Stomach smooth muscle (tissue), 2 donors: ENCODE results near the gene KCNJ6.

ENCODE experiments used
- H3K27ac ChIP-seq: one replicate; pipeline ENCODE4 v1.7.0; 2013; ENCODE audit warnings: mild to moderate bottlenecking, low read length, inconsistent platforms
- H3K27me3 ChIP-seq, 2 donors: one replicate each; pipeline ENCODE4 v1.7.0; 2013; ENCODE audit warnings: low read length in 2 of 2; ENCODE audit not compliant: insufficient read depth in 2 of 2, control insufficient read depth in 1 of 2
- H3K36me3 ChIP-seq, 2 donors: one replicate each; pipeline ENCODE4 v1.7.0; 2013; ENCODE audit warnings: low read length in 2 of 2; ENCODE audit not compliant: control insufficient read depth in 2 of 2, insufficient read depth in 2 of 2
- H3K4me1 ChIP-seq: one replicate; pipeline ENCODE4 v1.7.0; 2013; ENCODE audit warnings: low read length; ENCODE audit not compliant: control insufficient read depth, insufficient read depth
- H3K4me3 ChIP-seq, 2 donors: one replicate each; pipeline ENCODE4 v1.7.0; 2013; ENCODE audit warnings: low read length in 2 of 2
- H3K9ac ChIP-seq, 2 donors: one replicate each; pipeline ENCODE4 v1.7.0; 2013; ENCODE audit warnings: low read length in 2 of 2, mild to moderate bottlenecking in 1 of 2
- H3K9me3 ChIP-seq, 2 donors: one replicate each; pipeline ENCODE4 v1.7.0; 2013; ENCODE audit warnings: low read length in 2 of 2; ENCODE audit not compliant: control insufficient read depth in 2 of 2
- donor health status: healthy.
- donor health status: Pancreatic carcinoma.

Gene KCNJ6

DNA sequence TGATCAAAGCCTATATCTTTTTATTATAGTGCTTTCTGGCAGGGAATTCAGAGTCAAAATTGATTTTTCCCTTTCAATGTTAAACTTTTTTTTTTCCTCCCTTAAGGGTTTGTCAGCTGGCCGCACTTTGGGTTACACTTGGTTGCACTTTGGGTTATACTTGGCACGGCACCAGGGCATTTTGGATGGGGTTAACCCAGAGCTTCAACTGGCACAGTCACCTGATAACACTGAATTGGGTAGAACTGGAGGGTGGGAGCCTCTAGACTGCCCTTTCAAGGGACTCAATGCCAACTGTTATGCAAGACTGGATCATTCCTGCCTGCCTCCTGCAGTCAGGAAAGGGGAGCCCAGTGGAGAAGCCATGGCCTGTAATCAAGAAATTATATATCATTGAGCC is 211.5 kb downstream of the KCNJ6 start:
- no peaks in the 10 kb centered on the region for H3K4me1 ChIP-seq
- peaks cover 0 to 2% of the 10 kb centered on the region in 2 donors for H3K27me3 ChIP-seq
- no peaks in the 10 kb centered on the region for H3K36me3 ChIP-seq
- H3K9me3 ChIP-seq: peaks cover 0 to 2% of the 10 kb centered on the region in 2 donors
- no peak overlapping the region for H3K4me3 ChIP-seq
- H3K27ac ChIP-seq: no peak overlapping the region
- H3K9ac ChIP-seq: no peak overlapping the region

- Histone ChIP-seq H3K4me1 (no peaks in the 10 kb centered on the region), H3K4me3 (no peak overlapping the region), H3K27me3 (peaks cover 0 to 2% of the 10 kb centered on the region in 2 donors), H3K9ac (no peak overlapping the region), H3K9me3 (peaks cover 0 to 2% of the 10 kb centered on the region in 2 donors), H3K27ac (no peak overlapping the region), H3K36me3 (no peaks in the 10 kb centered on the region)
These were observed 214.0 kb downstream of the KCNJ6 start for GRCh38 chr21:37702241-37702640.

DNA sequence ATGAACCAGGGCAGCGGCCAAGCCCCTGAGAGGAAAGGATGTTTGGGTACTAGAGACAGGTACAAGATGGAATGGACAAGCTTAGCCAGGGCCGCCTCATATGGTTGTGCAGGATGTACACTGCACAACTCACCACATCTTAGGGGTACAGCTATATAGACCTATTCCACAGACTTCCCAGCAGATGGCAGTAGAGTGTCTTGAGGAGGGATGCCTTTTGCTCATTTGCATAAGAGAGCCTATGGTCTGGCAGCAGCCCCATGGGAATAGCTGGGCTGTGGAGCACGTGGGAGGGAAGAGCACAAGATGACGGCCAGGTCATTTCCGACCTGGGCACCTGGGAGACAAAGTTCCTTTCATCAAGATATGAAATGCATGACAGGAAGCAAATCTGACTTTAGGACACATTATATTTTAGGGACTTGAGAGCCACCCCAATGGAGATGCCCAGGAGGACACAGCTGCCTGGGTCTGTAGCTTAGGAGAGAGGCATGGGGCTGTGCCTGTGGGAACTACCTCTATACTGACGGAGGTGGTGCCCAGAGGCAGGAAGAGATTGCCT is 215.5 kb downstream of the KCNJ6 start:
- Histone ChIP-seq H3K9me3 (peaks cover 0 to 5% of the 10 kb centered on the region in 2 donors), H3K9ac (no peak overlapping the region), H3K27me3 (peaks cover 0 to 4% of the 10 kb centered on the region in 2 donors), H3K27ac (no peak overlapping the region), H3K36me3 (no peaks in the 10 kb centered on the region), H3K4me1 (no peaks in the 10 kb centered on the region), H3K4me3 (no peak overlapping the region)

DNA sequence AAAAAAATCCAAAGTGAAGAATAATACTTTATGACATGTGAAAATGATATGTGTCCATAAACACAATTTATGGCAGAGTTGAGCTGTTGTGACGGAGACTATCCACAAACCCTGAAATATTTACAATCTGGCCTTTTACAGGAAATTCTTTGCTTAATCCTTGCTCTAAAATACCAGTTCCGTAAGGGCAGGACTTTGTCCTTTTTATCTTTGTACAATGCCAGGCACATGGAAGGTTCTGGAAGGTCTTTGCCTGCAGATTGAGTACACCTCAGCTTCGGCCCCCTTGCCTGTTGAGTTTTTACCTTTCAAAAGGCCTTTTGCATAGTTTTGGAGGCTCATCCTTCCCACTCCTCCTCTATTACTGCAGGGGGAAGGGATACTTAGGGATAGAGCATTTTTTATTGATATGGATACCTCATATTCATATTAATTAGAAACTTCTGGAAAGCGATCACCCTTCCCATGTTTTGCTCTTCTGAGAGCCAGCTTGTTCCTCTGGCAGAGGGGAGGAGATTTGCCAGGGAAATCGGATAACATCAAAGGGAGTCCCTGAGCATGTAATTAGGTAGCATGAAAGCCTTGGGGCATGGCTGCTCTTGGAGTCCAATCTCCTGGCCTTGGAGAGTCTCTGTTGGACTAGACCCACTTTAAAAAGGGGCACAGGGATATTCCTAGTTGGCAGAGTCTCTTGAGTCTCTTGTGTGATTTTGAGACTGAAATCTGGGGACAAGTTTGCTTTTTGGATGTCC is 217.1 kb downstream of the KCNJ6 start:
- Histone ChIP-seq H3K9me3 (peaks cover 0 to 5% of the 10 kb centered on the region in 2 donors), H3K4me3 (no peak overlapping the region), H3K36me3 (no peaks in the 10 kb centered on the region), H3K27me3 (peaks cover 0 to 4% of the 10 kb centered on the region in 2 donors), H3K9ac (no peak overlapping the region), H3K4me1 (no peaks in the 10 kb centered on the region), H3K27ac (no peak overlapping the region)

- peaks cover 0 to 5% of the 10 kb centered on the region in 2 donors for H3K9me3 ChIP-seq
- no peaks in the 10 kb centered on the region for H3K4me1 ChIP-seq
- H3K27me3 ChIP-seq: peaks cover 0 to 4% of the 10 kb centered on the region in 2 donors
- no peak overlapping the region for H3K9ac ChIP-seq
- H3K4me3 ChIP-seq: no peak overlapping the region
- no peaks in the 10 kb centered on the region for H3K36me3 ChIP-seq
- no peak overlapping the region for H3K27ac ChIP-seq
These were observed 219.3 kb downstream of the KCNJ6 start for GRCh38 chr21:37696936-37697335.

DNA sequence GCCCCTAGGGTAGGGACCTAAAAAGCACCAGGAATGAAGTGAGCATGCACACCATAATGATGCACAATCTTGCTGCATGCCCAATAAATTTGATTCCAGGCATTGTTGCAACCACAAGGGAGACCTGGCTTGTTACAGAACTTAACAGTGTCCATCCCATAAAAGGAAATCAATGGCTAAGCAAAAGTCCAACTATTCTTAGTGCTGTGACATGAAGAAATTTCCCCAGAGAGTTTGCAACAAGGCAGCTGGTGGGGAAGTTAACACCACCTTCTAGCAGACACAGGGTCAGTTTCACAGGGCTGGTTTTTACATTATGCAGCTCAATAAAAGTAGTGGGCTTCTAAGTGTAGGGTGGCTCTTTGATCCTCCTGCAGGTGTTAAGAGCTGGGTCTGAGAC is 221.1 kb downstream of the KCNJ6 start:
- Histone ChIP-seq H3K4me3 (no peak overlapping the region), H3K9ac (no peak overlapping the region), H3K9me3 (peaks cover 0 to 5% of the 10 kb centered on the region in 2 donors), H3K27ac (no peak overlapping the region), H3K4me1 (no peaks in the 10 kb centered on the region), H3K27me3 (peaks cover 0 to 2% of the 10 kb centered on the region in 2 donors), H3K36me3 (no peaks in the 10 kb centered on the region)

GRCh38 chr21:37688952-37689659 is 227.2 kb downstream of the KCNJ6 start:
- H3K27ac ChIP-seq: no peak overlapping the region
- no peaks in the 10 kb centered on the region for H3K27me3 ChIP-seq
- H3K4me1 ChIP-seq: peaks cover 2% of the 10 kb centered on the region
- H3K4me3 ChIP-seq: no peak overlapping the region
- H3K36me3 ChIP-seq: no peaks in the 10 kb centered on the region
- no peaks in the 10 kb centered on the region for H3K9me3 ChIP-seq
- H3K9ac ChIP-seq: no peak overlapping the region

GRCh38 chr21:37686991-37687810 is 229.1 kb downstream of the KCNJ6 start:
- Histone ChIP-seq H3K27me3 (no peaks in the 10 kb centered on the region), H3K9ac (no peak overlapping the region), H3K4me1 (peaks cover 2% of the 10 kb centered on the region)

DNA sequence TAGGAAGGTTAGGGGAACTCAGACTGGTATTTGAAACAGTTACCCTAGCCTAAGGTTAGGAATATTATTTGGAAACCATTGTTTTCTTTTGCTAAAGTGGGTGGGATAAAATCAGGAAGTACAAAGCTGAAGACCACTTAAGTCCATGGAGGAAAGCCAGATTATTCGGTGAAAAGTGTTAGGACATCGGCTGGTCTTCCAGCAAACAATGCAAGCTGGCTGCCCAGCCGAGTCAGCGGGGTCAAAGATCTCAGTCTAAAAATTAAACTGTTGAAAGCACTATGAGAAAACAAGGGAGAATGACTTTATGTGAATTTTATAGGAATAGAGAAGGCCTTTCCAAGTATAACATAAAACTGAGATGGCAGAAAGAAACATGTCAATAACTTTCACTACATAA is 231.7 kb downstream of the KCNJ6 start:
- no peak overlapping the region for H3K9ac ChIP-seq
- no peaks in the 10 kb centered on the region for H3K27me3 ChIP-seq
- H3K27ac ChIP-seq: no peak overlapping the region
- H3K36me3 ChIP-seq: no peaks in the 10 kb centered on the region
- H3K9me3 ChIP-seq: peaks cover 0 to 2% of the 10 kb centered on the region in 2 donors
- peaks cover 2% of the 10 kb centered on the region for H3K4me1 ChIP-seq
- H3K4me3 ChIP-seq: no peak overlapping the region

More at GRCh38 chr21:37686991-37687810, 229.1 kb downstream of the KCNJ6 start:
- no peaks in the 10 kb centered on the region for H3K9me3 ChIP-seq
- H3K4me3 ChIP-seq: no peak overlapping the region
- no peak overlapping the region for H3K27ac ChIP-seq
- H3K36me3 ChIP-seq: no peaks in the 10 kb centered on the region

GRCh38 chr21:37684115-37684493 is 232.2 kb downstream of the KCNJ6 start:
- Histone ChIP-seq H3K4me3 (no peak overlapping the region), H3K27me3 (no peaks in the 10 kb centered on the region), H3K27ac (no peak overlapping the region), H3K36me3 (no peaks in the 10 kb centered on the region), H3K9ac (no peak overlapping the region), H3K9me3 (peaks cover 0 to 2% of the 10 kb centered on the region in 2 donors), H3K4me1 (peaks cover 2% of the 10 kb centered on the region)
